Body of pancreas (tissue), 4 donors: Measurements from ENCODE around the gene SLC6A9.

ENCODE experiments used
- CTCF ChIP-seq, 7 experiments: fragments of 450-650 bp in 4 of 7; fragments of 200-600 bp in 3 of 7; sonication (generic) in 3 of 7; IDR thresholded peaks; one replicate each; pipeline ENCODE4 v1.5.1; 2016 to 2019; ENCODE audit warnings: antibody characterized with exemption in 7 of 7
- POLR2A ChIP-seq, 3 donors: fragments of 450-650 bp; IDR thresholded peaks; one replicate each; pipeline ENCODE4 v1.6.1; 2016; ENCODE audit warnings: antibody characterized with exemption in 3 of 3, mild to moderate bottlenecking in 2 of 3

GRCh38 chr1:43968348-43968948 lies 62.8 kb downstream of the SLC6A9 start:
- TF ChIP-seq CTCF (IDR thresholded peaks at IDR 0.05) (no peak), POLR2A (IDR thresholded peaks at IDR 0.05) (no peak)
